CD4-positive, alpha-beta T cell (primary cell): ENCODE measurements around the gene GRK5. TPM values are rescaled to one million over a fixed set of nuclear protein-coding genes. Genes with fewer than 3 reads are reported as not detected.
A peak's percentile ranks its signal among the peaks of the same experiment; 100 is the strongest.

Experiments
- ATAC-seq: fragments of 200-7000 bp; cut with Tn5 transposase; one replicate; pipeline ENCODE4 v1.10.0; 2022; ENCODE audit warnings: mild to moderate bottlenecking; ENCODE audit not compliant: poor library complexity
- CTCF ChIA-PET: fragments of 350-600 bp; sonication (Branson Sonifier 250); formaldehyde crosslinking; loops from one replicate; lab custom pipeline; 2021; ENCODE audit warnings: antibody characterized with exemption, inconsistent platforms; lab: Charles Lee
- POLR2A ChIA-PET: fragments of 350-600 bp; sonication (Branson Sonifier 250); formaldehyde crosslinking; loops from one replicate; lab custom pipeline; 2021; ENCODE audit warnings: antibody characterized with exemption, inconsistent platforms; lab: Charles Lee
- DNase-seq, 14 experiments: peaks; one replicate each; pipeline ENCODE4 v3.0.0-alpha.2; 2013 to 2020; ENCODE audit warnings: mixed read lengths in 2 of 14
- H3K27ac ChIP-seq, 2 donors: one replicate each; pipeline versions ENCODE4 v1.5.1 to v1.7.0; 2013; ENCODE audit warnings: low read length in 2 of 2, low read depth in 1 of 2, mild to moderate bottlenecking in 1 of 2
- H3K27me3 ChIP-seq, 2 experiments: 1 replicate in 1 of 2; 2 replicates in 1 of 2; pipeline versions ENCODE4 v1.6.1 to v1.7.0; 2013; ENCODE audit warnings: low read length in 2 of 2, control low read depth in 1 of 2, mild to moderate bottlenecking in 1 of 2, moderate library complexity in 1 of 2; ENCODE audit not compliant: insufficient read depth in 2 of 2, control insufficient read depth in 1 of 2
- H3K36me3 ChIP-seq: one replicate; pipeline ENCODE4 v1.6.1; 2013; ENCODE audit warnings: low read length, control low read depth; ENCODE audit not compliant: insufficient read depth
- H3K4me1 ChIP-seq: one replicate; pipeline ENCODE4 v1.6.1; 2013; ENCODE audit warnings: low read length, control low read depth; ENCODE audit not compliant: insufficient read depth
- H3K4me3 ChIP-seq: one replicate; pipeline ENCODE4 v1.5.1; 2013; ENCODE audit warnings: mild to moderate bottlenecking, low read length, moderate library complexity
- H3K9me3 ChIP-seq, 2 experiments: 1 replicate in 1 of 2; 2 replicates in 1 of 2; pipeline versions ENCODE4 v1.6.1 to v1.7.0; 2013; ENCODE audit warnings: low read length in 2 of 2, mild to moderate bottlenecking in 2 of 2, control low read depth in 1 of 2, moderate library complexity in 1 of 2; ENCODE audit not compliant: control insufficient read depth in 1 of 2, insufficient read depth in 1 of 2
- H3K27ac Mint-ChIP-seq: one replicate; pipeline ENCODE4 v1.8.0; 2020; ENCODE audit warnings: mixed read lengths
- H3K27me3 Mint-ChIP-seq: one replicate; pipeline ENCODE4 v1.8.0; 2021; ENCODE audit warnings: mixed read lengths
- H3K36me3 Mint-ChIP-seq: one replicate; pipeline ENCODE4 v1.8.0; 2021; ENCODE audit warnings: low read depth, mixed read lengths
- H3K4me1 Mint-ChIP-seq: one replicate; pipeline ENCODE4 v1.8.0; 2021; ENCODE audit warnings: low read depth, mixed read lengths
- H3K4me3 Mint-ChIP-seq: one replicate; pipeline ENCODE4 v1.8.0; 2020; ENCODE audit warnings: mild to moderate bottlenecking, mixed read lengths
- H3K9me3 Mint-ChIP-seq: one replicate; pipeline ENCODE4 v1.8.0; 2020; ENCODE audit warnings: mixed read lengths
- intact Hi-C, 2 experiments: fragments of 100-400 bp; cut with DNase I in 1 of 2; cut with micrococcal nuclease in 1 of 2; formaldehyde crosslinking; loops; one replicate each; pipeline versions ENCODE4 v1.15.1 to v1.9.0; 2023 to 2025; cut with DNase I, micrococcal nuclease
- total RNA-seq, 174 experiments: library from RNA in 2 of 174; stranded (reverse) in 2 of 174; gene quantifications; one replicate each; pipeline ENCODE4 v1.2.3 and lab custom pipeline; 2021 to 2026
- TF ChIP-seq, protein P1 (sequence below): fragments of 200-600 bp; IDR thresholded peaks from one replicate; pipeline ENCODE4 v1.8.0; 2022; ENCODE audit warnings: antibody characterized with exemption, mild to moderate bottlenecking

Gene GRK5
- total RNA-seq, 2 experiments from 2014 or later: 19.2 to 20.8 TPM

DNA sequence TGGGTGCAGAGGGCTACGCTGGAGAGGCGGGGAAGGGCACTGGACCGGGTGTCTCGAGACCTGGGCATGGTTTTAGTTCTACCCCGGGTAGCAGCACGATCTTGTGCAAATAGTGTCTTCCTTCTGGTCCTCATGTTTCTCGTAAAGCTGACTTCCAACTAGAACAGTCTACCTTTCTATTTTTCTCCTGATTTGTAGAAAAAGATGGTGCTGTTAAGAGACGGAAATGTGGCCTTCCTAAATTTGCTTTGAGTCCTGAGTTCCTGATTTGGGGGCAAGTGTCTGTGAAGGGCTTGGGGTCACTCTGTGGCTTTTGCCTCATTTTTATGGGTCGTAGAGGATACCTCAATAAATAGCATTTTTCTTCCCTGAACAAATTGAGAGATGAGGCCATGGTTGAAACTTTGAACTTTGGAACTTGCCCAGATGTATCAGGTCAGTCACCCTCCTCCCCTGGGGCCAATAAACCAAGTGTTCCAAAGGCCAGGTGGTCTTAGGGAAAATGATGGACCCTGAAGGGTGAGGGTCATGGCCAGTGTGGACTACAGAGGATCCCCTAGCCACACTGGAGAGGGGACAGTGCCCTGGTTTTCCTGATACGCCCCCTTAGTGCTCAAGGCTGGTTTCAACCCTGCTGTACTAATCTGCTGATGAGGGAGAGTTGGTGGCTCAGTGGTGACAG, 45.2 kb downstream of the GRK5 start:
- Histone ChIP-seq H3K9me3 (no peaks in the 10 kb centered on the region), H3K4me1 (no peaks in the 10 kb centered on the region), H3K36me3 (no peaks in the 10 kb centered on the region), H3K27ac (no peak overlapping the region), H3K27me3 (no peaks in the 10 kb centered on the region), H3K4me3 (no peak overlapping the region)
- no peak overlapping the region for H3K4me3 Mint-ChIP-seq
- no peaks in the 10 kb centered on the region for H3K27me3 Mint-ChIP-seq
- ATAC-seq (no peak), DNase-seq (no peak)
- TF ChIP-seq, protein P1, sequence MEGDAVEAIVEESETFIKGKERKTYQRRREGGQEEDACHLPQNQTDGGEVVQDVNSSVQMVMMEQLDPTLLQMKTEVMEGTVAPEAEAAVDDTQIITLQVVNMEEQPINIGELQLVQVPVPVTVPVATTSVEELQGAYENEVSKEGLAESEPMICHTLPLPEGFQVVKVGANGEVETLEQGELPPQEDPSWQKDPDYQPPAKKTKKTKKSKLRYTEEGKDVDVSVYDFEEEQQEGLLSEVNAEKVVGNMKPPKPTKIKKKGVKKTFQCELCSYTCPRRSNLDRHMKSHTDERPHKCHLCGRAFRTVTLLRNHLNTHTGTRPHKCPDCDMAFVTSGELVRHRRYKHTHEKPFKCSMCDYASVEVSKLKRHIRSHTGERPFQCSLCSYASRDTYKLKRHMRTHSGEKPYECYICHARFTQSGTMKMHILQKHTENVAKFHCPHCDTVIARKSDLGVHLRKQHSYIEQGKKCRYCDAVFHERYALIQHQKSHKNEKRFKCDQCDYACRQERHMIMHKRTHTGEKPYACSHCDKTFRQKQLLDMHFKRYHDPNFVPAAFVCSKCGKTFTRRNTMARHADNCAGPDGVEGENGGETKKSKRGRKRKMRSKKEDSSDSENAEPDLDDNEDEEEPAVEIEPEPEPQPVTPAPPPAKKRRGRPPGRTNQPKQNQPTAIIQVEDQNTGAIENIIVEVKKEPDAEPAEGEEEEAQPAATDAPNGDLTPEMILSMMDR: no peak
- peaks cover 18% of the 10 kb centered on the region for H3K4me1 Mint-ChIP-seq
- peak overlapping the region; percentile 15 for H3K27ac Mint-ChIP-seq
- intact Hi-C loops: no loop called here
- CTCF ChIA-PET: interaction anchor here (1.6 kb wide), 1 partner anchor 46 kb away, joined by 3 read pairs; no protein-coding TSS in a partner anchor
- no peaks in the 10 kb centered on the region for H3K36me3 Mint-ChIP-seq
- POLR2A ChIA-PET: no interaction called here
- H3K9me3 Mint-ChIP-seq: peaks cover 2% of the 10 kb centered on the region

DNA sequence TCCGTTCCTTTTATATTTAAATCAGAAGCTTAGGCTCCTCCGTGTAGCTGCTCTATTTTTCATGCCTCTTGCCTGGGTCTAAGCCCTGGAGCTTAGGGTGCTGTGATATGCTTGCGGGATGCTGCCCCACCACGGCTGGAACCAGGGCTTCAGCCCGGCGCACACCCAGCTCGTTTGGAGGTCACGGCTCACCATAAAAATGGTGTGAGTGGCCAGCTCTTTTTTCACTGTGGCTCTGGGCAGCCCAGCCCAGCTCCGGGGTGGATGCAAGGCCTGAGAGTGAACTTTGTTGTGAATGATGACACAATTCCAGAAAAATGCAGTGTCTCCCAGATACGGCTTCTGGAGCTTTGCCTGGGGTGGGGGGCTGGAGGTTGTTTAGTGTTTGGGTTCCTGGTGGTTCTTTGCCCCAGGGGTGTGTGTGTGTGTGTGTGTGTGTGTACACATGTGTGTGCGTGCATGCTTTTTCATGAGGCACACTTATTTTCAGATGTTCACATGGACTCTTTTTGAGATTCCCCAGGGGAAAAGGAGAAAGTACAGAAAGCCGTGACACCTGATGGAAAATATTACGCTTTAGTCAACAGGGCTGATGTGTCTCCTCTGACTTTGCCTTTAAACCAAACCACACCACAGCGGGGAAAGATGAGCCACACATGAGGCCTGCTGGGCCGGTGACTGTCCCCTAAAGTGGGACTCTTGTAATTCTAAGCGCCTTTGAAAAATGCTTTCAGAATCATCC, 46.2 kb downstream of the GRK5 start:
- peak overlapping the region; percentile 39 for H3K27ac Mint-ChIP-seq
- H3K27me3 ChIP-seq: no peaks in the 10 kb centered on the region
- TF ChIP-seq, protein P1: no peak
- no peaks in the 10 kb centered on the region for H3K27me3 Mint-ChIP-seq
- no peaks in the 10 kb centered on the region for H3K36me3 ChIP-seq
- no peak overlapping the region for H3K4me3 ChIP-seq
- no peak overlapping the region for H3K4me3 Mint-ChIP-seq
- no peak overlapping the region for H3K27ac ChIP-seq
- ChIA-PET CTCF (no interaction called here), POLR2A (no interaction called here)
- H3K4me1 ChIP-seq: no peaks in the 10 kb centered on the region
- H3K4me1 Mint-ChIP-seq: peaks cover 28% of the 10 kb centered on the region
- ATAC-seq (no peak), DNase-seq (no peak)
- H3K9me3 Mint-ChIP-seq: peaks cover 2% of the 10 kb centered on the region
- intact Hi-C loops: no loop called here
- H3K9me3 ChIP-seq: no peaks in the 10 kb centered on the region
- H3K36me3 Mint-ChIP-seq: peaks cover 10% of the 10 kb centered on the region

DNA sequence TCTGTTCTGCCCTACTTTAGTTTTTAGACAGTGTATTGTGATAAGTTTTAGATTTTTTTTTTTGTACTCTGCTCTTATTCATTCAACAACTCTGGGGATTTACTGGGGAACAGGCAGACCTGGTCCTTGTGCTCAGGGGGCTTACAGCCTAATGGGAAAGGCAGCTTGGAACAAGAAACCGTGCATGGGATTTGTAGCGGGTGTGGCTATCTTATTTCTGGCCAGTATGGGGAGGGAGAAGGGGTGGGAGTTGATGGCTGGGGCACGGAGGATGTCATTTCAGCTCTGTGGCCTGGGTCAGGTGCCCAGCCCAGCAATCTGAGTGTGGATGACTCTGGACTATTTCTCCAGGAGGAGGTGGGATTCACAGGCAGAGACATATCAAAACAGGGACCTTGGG, 47.0 kb downstream of the GRK5 start:
- Mint-ChIP-seq H3K36me3 (peaks cover 10% of the 10 kb centered on the region), H3K27me3 (no peaks in the 10 kb centered on the region), H3K4me3 (no peak overlapping the region), H3K9me3 (peaks cover 2% of the 10 kb centered on the region), H3K27ac (peak overlapping the region; percentile 39), H3K4me1 (peaks cover 30% of the 10 kb centered on the region)
- POLR2A ChIA-PET: no interaction called here
- Histone ChIP-seq H3K4me1 (no peaks in the 10 kb centered on the region), H3K9me3 (no peaks in the 10 kb centered on the region), H3K27me3 (no peaks in the 10 kb centered on the region), H3K27ac (no peak overlapping the region), H3K36me3 (no peaks in the 10 kb centered on the region), H3K4me3 (no peak overlapping the region)
- CTCF ChIA-PET: no interaction called here
- DNase-seq: no peak
- TF ChIP-seq, protein P1: no peak
- intact Hi-C loops: no loop called here
- no peak for ATAC-seq
